Trophoblast cell (in vitro differentiated cells and primary cell): Measurements from ENCODE around the gene ATF3.

Source experiments
- DNase-seq, 2 donors: peaks; one replicate each; pipeline ENCODE4 v3.0.0-alpha.2; 2016
- H2AFZ ChIP-seq: 2 replicates; pipeline ENCODE4 v1.6.1; 2013; ENCODE audit warnings: low read length, moderate library complexity, mild to moderate bottlenecking; ENCODE audit not compliant: insufficient read depth, poor library complexity
- H2AK5ac ChIP-seq: 2 replicates; pipeline ENCODE4 v1.6.1; 2013; ENCODE audit warnings: mild to moderate bottlenecking, low read length
- H2BK120ac ChIP-seq: 2 replicates; pipeline ENCODE4 v1.6.1; 2013; ENCODE audit warnings: low read length, mild to moderate bottlenecking, moderate library complexity; ENCODE audit not compliant: insufficient read depth, poor library complexity
- H2BK12ac ChIP-seq: 2 replicates; pipeline ENCODE4 v1.6.1; 2013; ENCODE audit warnings: mild to moderate bottlenecking, low read length, moderate library complexity
- H2BK5ac ChIP-seq: 2 replicates; pipeline ENCODE4 v1.6.1; 2013; ENCODE audit warnings: low read length, low read depth, moderate library complexity, mild to moderate bottlenecking; ENCODE audit not compliant: poor library complexity
- H3K14ac ChIP-seq: 2 replicates; pipeline ENCODE4 v1.6.1; 2013; ENCODE audit warnings: mild to moderate bottlenecking, low read length
- H3K18ac ChIP-seq: 2 replicates; pipeline ENCODE4 v1.6.1; 2013; ENCODE audit warnings: mild to moderate bottlenecking, low read length
- H3K23ac ChIP-seq: 2 replicates; pipeline ENCODE4 v1.6.1; 2013; ENCODE audit warnings: low read length
- H3K27ac ChIP-seq: 2 replicates; pipeline ENCODE4 v1.5.1; 2013; ENCODE audit warnings: low read depth, mild to moderate bottlenecking, inconsistent platforms, low read length, moderate library complexity
- H3K27me3 ChIP-seq: 2 replicates; pipeline ENCODE4 v1.6.1; 2013; ENCODE audit warnings: inconsistent platforms, mild to moderate bottlenecking, low read length, moderate library complexity; ENCODE audit not compliant: insufficient read depth
- H3K36me3 ChIP-seq, 2 experiments: 1 replicate in 1 of 2; 2 replicates in 1 of 2; pipeline ENCODE4 v1.6.1; 2013; ENCODE audit warnings: low read length in 2 of 2, mild to moderate bottlenecking in 2 of 2, moderate library complexity in 1 of 2; ENCODE audit not compliant: insufficient read depth in 2 of 2, control insufficient read depth in 1 of 2
- H3K4ac ChIP-seq: 2 replicates; pipeline ENCODE4 v1.6.1; 2013; ENCODE audit warnings: low read depth, mild to moderate bottlenecking, low read length, moderate library complexity
- H3K4me1 ChIP-seq, 2 experiments: 1 replicate in 1 of 2; 2 replicates in 1 of 2; pipeline ENCODE4 v1.6.1; 2013; ENCODE audit warnings: low read length in 2 of 2, mild to moderate bottlenecking in 2 of 2, moderate library complexity in 1 of 2; ENCODE audit not compliant: insufficient read depth in 2 of 2, control insufficient read depth in 1 of 2
- H3K4me2 ChIP-seq: 2 replicates; pipeline ENCODE4 v1.6.1; 2013; ENCODE audit warnings: inconsistent platforms, mild to moderate bottlenecking, low read length, moderate library complexity
- H3K4me3 ChIP-seq: 2 replicates; pipeline ENCODE4 v1.5.1; 2013; ENCODE audit warnings: mild to moderate bottlenecking, low read depth, low read length, inconsistent platforms
- H3K79me1 ChIP-seq: one replicate; pipeline ENCODE4 v1.6.1; 2013; ENCODE audit warnings: low read length
- H3K79me2 ChIP-seq: 2 replicates; pipeline ENCODE4 v1.6.1; 2013; ENCODE audit warnings: low read length, mild to moderate bottlenecking; ENCODE audit not compliant: control insufficient read depth, insufficient read depth, poor library complexity
- H3K9ac ChIP-seq: 2 replicates; pipeline ENCODE4 v1.6.1; 2013; ENCODE audit warnings: mild to moderate bottlenecking, low read length
- H3K9me3 ChIP-seq: 2 replicates; pipeline ENCODE4 v1.6.1; 2013; ENCODE audit warnings: low read depth, mild to moderate bottlenecking, control low read depth, inconsistent platforms, low read length; ENCODE audit not compliant: insufficient read depth
- H4K12ac ChIP-seq: 2 replicates; pipeline ENCODE4 v1.6.1; 2013; ENCODE audit warnings: low read depth, mild to moderate bottlenecking, low read length, moderate library complexity
- H4K8ac ChIP-seq: 2 replicates; pipeline ENCODE4 v1.6.1; 2013; ENCODE audit warnings: low read depth, mild to moderate bottlenecking, low read length, moderate library complexity
- H4K91ac ChIP-seq: one replicate; pipeline ENCODE4 v1.6.1; 2013; ENCODE audit warnings: low read depth, mild to moderate bottlenecking, low read length, moderate library complexity
- WGBS: extraction: QIAGEN DNeasy Blood & Tissue Kit; methylation state at CpG from one replicate; pipeline ENCODE4 v1.1.7; 2013; ENCODE audit warnings: missing lambda C conversion rate; ENCODE audit not compliant: insufficient read length, insufficient coverage; ENCODE audit errors: extremely low coverage; 5-methylcytosine and 5-hydroxymethylcytosine counted together

Gene ATF3

GRCh38 chr1:212621043-212621948, 12.7 kb downstream of the ATF3 start:
- no peak overlapping the region for H3K23ac ChIP-seq
- H2BK5ac ChIP-seq: no peak overlapping the region
- no CpG with 5 or more reads among the region's 10 CpGs for WGBS
- no peak overlapping the region for H3K9ac ChIP-seq
- no peaks in the 10 kb centered on the region for H3K27me3 ChIP-seq
- H3K36me3 ChIP-seq: peaks cover 32 to 44% of the 10 kb centered on the region in 2 experiments
- H3K9me3 ChIP-seq: peaks cover 2% of the 10 kb centered on the region
- H3K4me1 ChIP-seq: no peaks in the 10 kb centered on the region
- H3K4me3 ChIP-seq: no peak overlapping the region
- H3K14ac ChIP-seq: no peak overlapping the region
- H3K79me1 ChIP-seq: no peaks in the 10 kb centered on the region
- no peak overlapping the region for H4K8ac ChIP-seq
- H3K27ac ChIP-seq: no peak overlapping the region
- H4K91ac ChIP-seq: no peak overlapping the region
- H3K18ac ChIP-seq: no peak overlapping the region
- H3K4me2 ChIP-seq: no peak overlapping the region
- H2BK120ac ChIP-seq: no peak overlapping the region
- H3K79me2 ChIP-seq: no peaks in the 10 kb centered on the region
- H2BK12ac ChIP-seq: no peak overlapping the region
- H2AK5ac ChIP-seq: no peak overlapping the region
- H2AFZ ChIP-seq: no peak overlapping the region
- peak; percentile 66 to 74 for DNase-seq
- H4K12ac ChIP-seq: no peak overlapping the region
- no peak overlapping the region for H3K4ac ChIP-seq

GRCh38 chr1:212621949-212622305, 13.4 kb downstream of the ATF3 start:
- Histone ChIP-seq H4K91ac (no peak overlapping the region), H3K4me2 (no peak overlapping the region), H3K9ac (no peak overlapping the region), H3K79me1 (no peaks in the 10 kb centered on the region), H4K8ac (no peak overlapping the region), H3K79me2 (no peaks in the 10 kb centered on the region), H4K12ac (no peak overlapping the region), H2AK5ac (no peak overlapping the region), H3K27ac (no peak overlapping the region), H3K14ac (no peak overlapping the region), H3K4ac (no peak overlapping the region), H3K18ac (no peak overlapping the region), H2BK12ac (no peak overlapping the region), H2BK120ac (no peak overlapping the region), H3K4me3 (no peak overlapping the region), H3K4me1 (no peaks in the 10 kb centered on the region), H2BK5ac (no peak overlapping the region), H3K27me3 (no peaks in the 10 kb centered on the region), H2AFZ (no peak overlapping the region), H3K9me3 (peaks cover 2% of the 10 kb centered on the region), H3K23ac (no peak overlapping the region), H3K36me3 (peaks cover 26 to 38% of the 10 kb centered on the region in 2 experiments)
- DNase-seq: peak; percentile 53 to 74
- no CpG with 5 or more reads among the region's 1 CpG for WGBS

DNA sequence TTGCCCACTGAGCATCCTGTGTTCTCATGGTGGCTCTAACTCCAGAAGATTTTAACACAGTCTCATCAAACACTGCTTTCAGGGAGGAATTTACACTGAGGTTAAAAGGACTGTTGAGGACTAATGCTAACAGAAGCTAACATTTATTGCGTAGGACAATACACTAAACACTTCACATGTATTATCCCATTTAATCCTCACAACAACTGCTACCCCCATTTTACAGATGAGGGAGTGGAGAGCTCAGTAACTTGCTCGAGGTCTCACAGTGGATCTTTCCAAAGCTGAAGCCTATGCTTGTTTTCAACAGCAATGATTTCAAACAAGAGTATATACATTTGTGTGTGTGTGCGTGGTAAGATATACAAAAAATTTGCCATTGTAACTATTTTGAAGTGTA, 13.9 kb downstream of the ATF3 start:
- Histone ChIP-seq H3K18ac (no peak overlapping the region), H2BK12ac (no peak overlapping the region), H3K14ac (no peak overlapping the region), H3K79me1 (no peaks in the 10 kb centered on the region), H4K91ac (no peak overlapping the region), H4K8ac (no peak overlapping the region), H3K4me1 (no peaks in the 10 kb centered on the region), H3K79me2 (no peaks in the 10 kb centered on the region), H2BK5ac (no peak overlapping the region), H3K9ac (no peak overlapping the region), H3K4me3 (no peak overlapping the region), H3K4me2 (no peak overlapping the region), H2AK5ac (no peak overlapping the region), H2AFZ (no peak overlapping the region), H4K12ac (no peak overlapping the region), H3K27me3 (no peaks in the 10 kb centered on the region), H3K23ac (no peak overlapping the region), H3K27ac (no peak overlapping the region), H3K4ac (no peak overlapping the region), H2BK120ac (no peak overlapping the region), H3K36me3 (peaks cover 20 to 33% of the 10 kb centered on the region in 2 experiments), H3K9me3 (peaks cover 2% of the 10 kb centered on the region)
- WGBS: no CpG with 5 or more reads among the region's 3 CpGs
- DNase-seq: peak in 1 of 2 donors; percentile 63

- H3K79me1 ChIP-seq: no peaks in the 10 kb centered on the region
- DNase-seq: peak in 1 of 2 donors; percentile 72
Measured at GRCh38 chr1:212622906-212623305, 14.3 kb downstream of the ATF3 start.

More at GRCh38 chr1:212622906-212623305, 14.3 kb downstream of the ATF3 start:
- H2AK5ac ChIP-seq: no peak overlapping the region
- no peak overlapping the region for H4K12ac ChIP-seq
- no peak overlapping the region for H2BK120ac ChIP-seq
- H4K8ac ChIP-seq: no peak overlapping the region
- no peak overlapping the region for H3K4ac ChIP-seq
- WGBS: no CpG with 5 or more reads among the region's 4 CpGs
- no peaks in the 10 kb centered on the region for H3K79me2 ChIP-seq
- H3K27me3 ChIP-seq: no peaks in the 10 kb centered on the region
- no peak overlapping the region for H3K23ac ChIP-seq
- H3K9ac ChIP-seq: no peak overlapping the region
- no peak overlapping the region for H3K4me2 ChIP-seq
- no peak overlapping the region for H4K91ac ChIP-seq
- H3K4me1 ChIP-seq: peaks cover 1 to 2% of the 10 kb centered on the region in 2 experiments
- H3K4me3 ChIP-seq: no peak overlapping the region
- no peak overlapping the region for H3K18ac ChIP-seq
- H3K14ac ChIP-seq: no peak overlapping the region
- H2AFZ ChIP-seq: no peak overlapping the region
- H2BK5ac ChIP-seq: no peak overlapping the region
- H3K27ac ChIP-seq: no peak overlapping the region
- peaks cover 2% of the 10 kb centered on the region for H3K9me3 ChIP-seq
- H3K36me3 ChIP-seq: peaks cover 18 to 30% of the 10 kb centered on the region in 2 experiments
- no peak overlapping the region for H2BK12ac ChIP-seq
